ENCODE data around the gene EXOC1L. TPM values are rescaled to one million over a fixed set of nuclear protein-coding genes. Genes with fewer than 3 reads are reported as not detected.

Gene EXOC1L
- total RNA-seq, 2 donors from 2014 or later, result not detected

GRCh38 chr4:55817691-55818090 is 1.9 kb upstream of the EXOC1L start:
- DNase-seq (no peak), ATAC-seq (replicated peaks in 1 of 2) (no peak)
- Mint-ChIP-seq H3K36me3 (ENCODE audit: insufficient read depth in 2 of 2) (no peaks in the 10 kb centered on the region), H3K4me1 (ENCODE audit: low read depth) (peaks cover 6% of the 10 kb centered on the region), H3K27ac (no peak overlapping the region), H3K4me3 (no peak overlapping the region), H3K27me3 (ENCODE audit: low read depth) (peaks cover 19% of the 10 kb centered on the region), H3K9me3 (peaks cover 0 to 1% of the 10 kb centered on the region in 2 donors)

GRCh38 chr4:55820279-55820678 is 689 bp downstream of the EXOC1L start:
- ATAC-seq (replicated peaks in 1 of 2) (no peak), DNase-seq (no peak)
- Mint-ChIP-seq H3K27me3 (ENCODE audit: low read depth) (peaks cover 19% of the 10 kb centered on the region), H3K27ac (no peak overlapping the region), H3K36me3 (ENCODE audit: insufficient read depth in 2 of 2) (no peaks in the 10 kb centered on the region), H3K9me3 (peaks cover 0 to 1% of the 10 kb centered on the region in 2 donors), H3K4me1 (ENCODE audit: low read depth) (peaks cover 6% of the 10 kb centered on the region), H3K4me3 (no peak overlapping the region)

- no peak overlapping the region for H3K4me3 Mint-ChIP-seq
- H3K4me1 Mint-ChIP-seq (ENCODE audit: low read depth), result peaks cover 12% of the 10 kb centered on the region
- peaks cover 26% of the 10 kb centered on the region for H3K27me3 Mint-ChIP-seq (ENCODE audit: low read depth)
- no peaks in the 10 kb centered on the region for H3K36me3 Mint-ChIP-seq (ENCODE audit: insufficient read depth in 2 of 2)
- H3K9me3 Mint-ChIP-seq, result peaks cover 0 to 1% of the 10 kb centered on the region in 2 donors
- no peak for ATAC-seq (replicated peaks in 1 of 2)
- H3K27ac Mint-ChIP-seq, result no peak overlapping the region
- no peak for DNase-seq
These were observed 2.7 kb downstream of the EXOC1L start for GRCh38 chr4:55822329-55822728.

- Mint-ChIP-seq H3K36me3 (ENCODE audit: insufficient read depth in 2 of 2) (no peaks in the 10 kb centered on the region), H3K27me3 (ENCODE audit: low read depth) (peaks cover 21% of the 10 kb centered on the region), H3K27ac (no peak overlapping the region), H3K4me1 (ENCODE audit: low read depth) (peaks cover 8% of the 10 kb centered on the region), H3K9me3 (no peaks in the 10 kb centered on the region), H3K4me3 (no peak overlapping the region)
- DNase-seq (no peak), ATAC-seq (replicated peaks in 1 of 2) (no peak)
These were observed 5.3 kb downstream of the EXOC1L start for GRCh38 chr4:55824865-55825264.

- Mint-ChIP-seq H3K4me3 (no peak overlapping the region), H3K36me3 (ENCODE audit: insufficient read depth in 2 of 2) (no peaks in the 10 kb centered on the region), H3K27me3 (ENCODE audit: low read depth) (peaks cover 27% of the 10 kb centered on the region), H3K27ac (no peak overlapping the region), H3K9me3 (no peaks in the 10 kb centered on the region), H3K4me1 (ENCODE audit: low read depth) (peaks cover 7% of the 10 kb centered on the region)
- no peak for ATAC-seq (replicated peaks in 1 of 2)
- DNase-seq, result no peak
These were observed 7.4 kb downstream of the EXOC1L start for GRCh38 chr4:55826986-55827385.

- no peak overlapping the region for H3K4me3 Mint-ChIP-seq
- H3K27me3 Mint-ChIP-seq (ENCODE audit: low read depth), result peaks cover 29% of the 10 kb centered on the region
- H3K4me1 Mint-ChIP-seq (ENCODE audit: low read depth), result peaks cover 7% of the 10 kb centered on the region
- ATAC-seq (replicated peaks in 1 of 2), result no peak
- no peaks in the 10 kb centered on the region for H3K9me3 Mint-ChIP-seq
- no peak for DNase-seq
- no peak overlapping the region for H3K27ac Mint-ChIP-seq
- H3K36me3 Mint-ChIP-seq (ENCODE audit: insufficient read depth in 2 of 2), result no peaks in the 10 kb centered on the region
These were observed 8.0 kb downstream of the EXOC1L start for GRCh38 chr4:55827582-55827981.

GRCh38 chr4:55830048-55830447 is 10.5 kb downstream of the EXOC1L start:
- H3K4me1 Mint-ChIP-seq (ENCODE audit: low read depth), result peaks cover 7% of the 10 kb centered on the region
- no peak for ATAC-seq (replicated peaks in 1 of 2)
- peaks cover 31% of the 10 kb centered on the region for H3K27me3 Mint-ChIP-seq (ENCODE audit: low read depth)
- DNase-seq, result no peak
- no peak overlapping the region for H3K27ac Mint-ChIP-seq
- H3K4me3 Mint-ChIP-seq, result no peak overlapping the region
- no peaks in the 10 kb centered on the region for H3K36me3 Mint-ChIP-seq (ENCODE audit: insufficient read depth in 2 of 2)
- H3K9me3 Mint-ChIP-seq, result no peaks in the 10 kb centered on the region

- Mint-ChIP-seq H3K4me3 (no peak overlapping the region), H3K36me3 (ENCODE audit: insufficient read depth in 2 of 2) (no peaks in the 10 kb centered on the region), H3K4me1 (ENCODE audit: low read depth) (peaks cover 7% of the 10 kb centered on the region), H3K27ac (no peak overlapping the region), H3K27me3 (ENCODE audit: low read depth) (peaks cover 37% of the 10 kb centered on the region), H3K9me3 (peaks cover 0 to 1% of the 10 kb centered on the region in 2 donors)
- ATAC-seq (replicated peaks in 1 of 2) (no peak), DNase-seq (no peak)
These were observed 11.1 kb downstream of the EXOC1L start for GRCh38 chr4:55830716-55831115.

GRCh38 chr4:55834086-55834795 is 14.7 kb downstream of the EXOC1L start:
- DNase-seq (no peak), ATAC-seq (replicated peaks in 1 of 2) (no peak)
- no peaks in the 10 kb centered on the region for H3K36me3 Mint-ChIP-seq (ENCODE audit: insufficient read depth in 2 of 2)
- no peak overlapping the region for H3K27ac Mint-ChIP-seq
- H3K4me1 Mint-ChIP-seq (ENCODE audit: low read depth), result no peaks in the 10 kb centered on the region
- peaks cover 1 to 6% of the 10 kb centered on the region in 2 donors for H3K9me3 Mint-ChIP-seq
- peaks cover 25% of the 10 kb centered on the region for H3K27me3 Mint-ChIP-seq (ENCODE audit: low read depth)
- H3K4me3 Mint-ChIP-seq, result no peak overlapping the region

GRCh38 chr4:55837903-55838302 is 18.3 kb downstream of the EXOC1L start:
- DNase-seq (no peak), ATAC-seq (replicated peaks in 1 of 2) (no peak)
- Mint-ChIP-seq H3K27ac (no peak overlapping the region), H3K36me3 (ENCODE audit: insufficient read depth in 2 of 2) (no peaks in the 10 kb centered on the region), H3K9me3 (peaks cover 1 to 6% of the 10 kb centered on the region in 2 donors), H3K27me3 (ENCODE audit: low read depth) (peaks cover 8% of the 10 kb centered on the region), H3K4me3 (no peak overlapping the region), H3K4me1 (ENCODE audit: low read depth) (no peaks in the 10 kb centered on the region)

GRCh38 chr4:55838356-55838755 is 18.8 kb downstream of the EXOC1L start:
- no peak overlapping the region for H3K27ac Mint-ChIP-seq
- DNase-seq, result no peak
- H3K36me3 Mint-ChIP-seq (ENCODE audit: insufficient read depth in 2 of 2), result no peaks in the 10 kb centered on the region
- no peak for ATAC-seq (replicated peaks in 1 of 2)
- peaks cover 8% of the 10 kb centered on the region for H3K27me3 Mint-ChIP-seq (ENCODE audit: low read depth)
- H3K9me3 Mint-ChIP-seq, result peaks cover 1 to 6% of the 10 kb centered on the region in 2 donors
- no peaks in the 10 kb centered on the region for H3K4me1 Mint-ChIP-seq (ENCODE audit: low read depth)
- H3K4me3 Mint-ChIP-seq, result no peak overlapping the region

- ATAC-seq (replicated peaks in 1 of 2) (no peak), DNase-seq (no peak)
- Mint-ChIP-seq H3K4me1 (ENCODE audit: low read depth) (no peaks in the 10 kb centered on the region), H3K9me3 (peaks cover 1 to 6% of the 10 kb centered on the region in 2 donors), H3K27ac (no peak overlapping the region), H3K27me3 (ENCODE audit: low read depth) (peaks cover 8% of the 10 kb centered on the region), H3K36me3 (ENCODE audit: insufficient read depth in 2 of 2) (no peaks in the 10 kb centered on the region), H3K4me3 (no peak overlapping the region)
These were observed 19.4 kb downstream of the EXOC1L start for GRCh38 chr4:55838952-55839351.

GRCh38 chr4:55840956-55841355 is 21.4 kb downstream of the EXOC1L start:
- Mint-ChIP-seq H3K27me3 (ENCODE audit: low read depth) (no peaks in the 10 kb centered on the region), H3K9me3 (peaks cover 2 to 6% of the 10 kb centered on the region in 2 donors), H3K27ac (no peak overlapping the region), H3K36me3 (ENCODE audit: insufficient read depth in 2 of 2) (peaks cover 0 to 2% of the 10 kb centered on the region in 2 donors), H3K4me1 (ENCODE audit: low read depth) (no peaks in the 10 kb centered on the region), H3K4me3 (no peak overlapping the region)
- ATAC-seq (replicated peaks in 1 of 2) (no peak), DNase-seq (no peak)
